ENCODE data around the gene TEKT5. TPM values are rescaled to one million over a fixed set of nuclear protein-coding genes. Genes with fewer than 3 reads are reported as not detected.

Gene TEKT5
- total RNA-seq, 1 experiment from 2014 or later, result not detected

GRCh38 chr16:10599626-10600025, 95.1 kb downstream of the TEKT5 start:
- intact Hi-C loops (cut with micrococcal nuclease; ENCODE audit: unreplicated experiment), result no loop called here
- no peak overlapping the region for H3K4me3 ChIP-seq
- DNase-seq, result no peak
- no peak for TF ChIP-seq EZH2 (IDR thresholded peaks at IDR 0.05; ENCODE audit: low read depth)
- no peak for TF ChIP-seq CTCF (conservative IDR thresholded peaks at IDR 0.05)
- H3K79me2 ChIP-seq (ENCODE audit: low read depth), result no peaks in the 10 kb centered on the region
- H3K36me3 ChIP-seq (ENCODE audit: low read depth), result no peaks in the 10 kb centered on the region
- no peaks in the 10 kb centered on the region; the same call in 1 of the 2 replicates for H3F3A ChIP-seq (ENCODE audit: insufficient read depth, low read depth)
- H3K27me3 ChIP-seq (ENCODE audit: insufficient read depth, low read depth), result no peaks in the 10 kb centered on the region
- H3K4me2 ChIP-seq, result no peak overlapping the region
- no peak overlapping the region for H2AFZ ChIP-seq
- no peaks in the 10 kb centered on the region for H3K9me3 ChIP-seq (ENCODE audit: insufficient read depth, low read depth)
- no peaks in the 10 kb centered on the region for H3K9me2 ChIP-seq (ENCODE audit: insufficient read depth)
- H3K4me1 ChIP-seq (replicated peaks; ENCODE audit: insufficient read depth), result peaks cover 18% of the 10 kb centered on the region
- ChIA-PET POLR2A (ENCODE audit: unreplicated experiment) (no interaction called here), CTCF (no interaction called here)
- H3K27ac ChIP-seq, result no peak overlapping the region
- no TSS peak for BruUV-seq (replicated peaks)
- no peaks in the 10 kb centered on the region for H4K20me1 ChIP-seq (ENCODE audit: insufficient read depth)

- no peaks in the 10 kb centered on the region; the same call in 1 of the 2 replicates for H3F3A ChIP-seq (ENCODE audit: insufficient read depth, low read depth)
- ChIA-PET CTCF (interaction anchor here (0.6 to 0.7 kb wide), 2 partner anchors 83 to 936 kb away, joined by 3 read pairs; no protein-coding TSS in a partner anchor), POLR2A (ENCODE audit: unreplicated experiment) (no interaction called here)
- intact Hi-C loops (cut with micrococcal nuclease; ENCODE audit: unreplicated experiment), result no loop called here
- H3K79me2 ChIP-seq (ENCODE audit: low read depth), result no peaks in the 10 kb centered on the region
- no peaks in the 10 kb centered on the region for H3K9me3 ChIP-seq (ENCODE audit: insufficient read depth, low read depth)
- H3K9me2 ChIP-seq (ENCODE audit: insufficient read depth), result no peaks in the 10 kb centered on the region
- BruUV-seq (replicated peaks), result no TSS peak
- no peaks in the 10 kb centered on the region for H4K20me1 ChIP-seq (ENCODE audit: insufficient read depth)
- H3K36me3 ChIP-seq (ENCODE audit: low read depth), result no peaks in the 10 kb centered on the region
- H3K4me1 ChIP-seq (replicated peaks; ENCODE audit: insufficient read depth), result peaks cover 32% of the 10 kb centered on the region
- H2AFZ ChIP-seq, result no peak overlapping the region
- no peak for TF ChIP-seq CTCF (conservative IDR thresholded peaks at IDR 0.05)
- TF ChIP-seq EZH2 (IDR thresholded peaks at IDR 0.05; ENCODE audit: low read depth), result no peak
- H3K4me2 ChIP-seq, result no peak overlapping the region
- peak in 1 of 2 experiments; percentile 81 for DNase-seq
- H3K27ac ChIP-seq, result no peak overlapping the region
- no peaks in the 10 kb centered on the region for H3K27me3 ChIP-seq (ENCODE audit: insufficient read depth, low read depth)
- H3K4me3 ChIP-seq, result no peak overlapping the region
Measured at GRCh38 chr16:10598157-10598556, 96.6 kb downstream of the TEKT5 start.

GRCh38 chr16:10597187-10597601, 97.5 kb downstream of the TEKT5 start:
- Histone ChIP-seq H3K36me3 (ENCODE audit: low read depth) (no peaks in the 10 kb centered on the region), H3K4me1 (replicated peaks; ENCODE audit: insufficient read depth) (peaks cover 34% of the 10 kb centered on the region), H3K4me3 (no peak overlapping the region), H3K4me2 (no peak overlapping the region), H3K27me3 (ENCODE audit: insufficient read depth, low read depth) (no peaks in the 10 kb centered on the region), H4K20me1 (ENCODE audit: insufficient read depth) (no peaks in the 10 kb centered on the region), H3K9me3 (ENCODE audit: insufficient read depth, low read depth) (no peaks in the 10 kb centered on the region), H3K79me2 (ENCODE audit: low read depth) (no peaks in the 10 kb centered on the region), H2AFZ (no peak overlapping the region), H3K27ac (no peak overlapping the region), H3F3A (ENCODE audit: insufficient read depth, low read depth) (no peaks in the 10 kb centered on the region; the same call in 1 of the 2 replicates), H3K9me2 (ENCODE audit: insufficient read depth) (no peaks in the 10 kb centered on the region)
- DNase-seq, result no peak
- POLR2A ChIA-PET (ENCODE audit: unreplicated experiment), result no interaction called here
- CTCF ChIA-PET, result no interaction called here
- intact Hi-C loops (cut with micrococcal nuclease; ENCODE audit: unreplicated experiment), result no loop called here
- no TSS peak for BruUV-seq (replicated peaks)
- TF ChIP-seq EZH2 (IDR thresholded peaks at IDR 0.05; ENCODE audit: low read depth) (no peak), CTCF (conservative IDR thresholded peaks at IDR 0.05) (no peak)

Data from PC-9 (cell line).